GM20000 (cell line): ENCODE measurements around the gene DAGLB.
"Not testable (repeated sequence)": the region's sequence is repeated elsewhere in the genome, so short reads cannot be mapped to it uniquely, and the experiment has no call there.

Source experiments
- DNase-seq: peaks from one replicate; pipeline ENCODE4 v3.0.0; 2012; ENCODE audit warnings: low spot score
- TF ChIP-seq, protein P1 (sequence below): IDR thresholded peaks from 2 replicates; pipeline ENCODE4 v1.5.1; 2012; ENCODE audit warnings: mild to moderate bottlenecking, control low read depth; ENCODE audit errors: extremely low read depth, missing control alignments

The DAGLB gene

DNA sequence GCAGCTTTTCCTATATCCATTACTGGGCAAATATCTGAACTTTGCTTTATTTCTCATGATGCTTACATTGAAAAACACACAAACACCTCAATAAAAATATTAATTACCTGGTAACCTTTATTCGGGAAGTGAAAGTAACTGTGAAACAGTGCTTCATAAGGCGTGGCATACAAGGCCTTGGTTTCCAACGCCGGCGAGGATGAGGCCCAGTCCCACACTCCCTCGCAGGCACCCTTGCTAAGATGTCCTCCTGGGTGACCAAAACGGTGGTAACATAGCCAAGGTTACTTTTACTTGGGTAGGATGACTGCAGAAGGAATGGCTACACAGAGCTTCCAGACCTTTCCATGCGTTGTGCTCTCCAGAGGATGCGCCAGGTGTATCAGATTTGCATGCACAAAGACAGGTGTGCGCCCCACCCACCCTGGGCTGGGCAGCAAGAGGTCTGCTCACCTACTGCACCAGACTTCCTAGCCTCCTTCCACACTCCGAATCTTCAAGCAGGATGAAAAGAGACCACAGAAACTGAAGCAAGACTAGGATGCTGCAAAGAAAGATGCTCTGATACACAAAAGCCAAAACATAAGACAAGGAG is 13.3 kb upstream of the DAGLB start:
- TF ChIP-seq, protein P1, sequence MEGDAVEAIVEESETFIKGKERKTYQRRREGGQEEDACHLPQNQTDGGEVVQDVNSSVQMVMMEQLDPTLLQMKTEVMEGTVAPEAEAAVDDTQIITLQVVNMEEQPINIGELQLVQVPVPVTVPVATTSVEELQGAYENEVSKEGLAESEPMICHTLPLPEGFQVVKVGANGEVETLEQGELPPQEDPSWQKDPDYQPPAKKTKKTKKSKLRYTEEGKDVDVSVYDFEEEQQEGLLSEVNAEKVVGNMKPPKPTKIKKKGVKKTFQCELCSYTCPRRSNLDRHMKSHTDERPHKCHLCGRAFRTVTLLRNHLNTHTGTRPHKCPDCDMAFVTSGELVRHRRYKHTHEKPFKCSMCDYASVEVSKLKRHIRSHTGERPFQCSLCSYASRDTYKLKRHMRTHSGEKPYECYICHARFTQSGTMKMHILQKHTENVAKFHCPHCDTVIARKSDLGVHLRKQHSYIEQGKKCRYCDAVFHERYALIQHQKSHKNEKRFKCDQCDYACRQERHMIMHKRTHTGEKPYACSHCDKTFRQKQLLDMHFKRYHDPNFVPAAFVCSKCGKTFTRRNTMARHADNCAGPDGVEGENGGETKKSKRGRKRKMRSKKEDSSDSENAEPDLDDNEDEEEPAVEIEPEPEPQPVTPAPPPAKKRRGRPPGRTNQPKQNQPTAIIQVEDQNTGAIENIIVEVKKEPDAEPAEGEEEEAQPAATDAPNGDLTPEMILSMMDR, result no peak

DNA sequence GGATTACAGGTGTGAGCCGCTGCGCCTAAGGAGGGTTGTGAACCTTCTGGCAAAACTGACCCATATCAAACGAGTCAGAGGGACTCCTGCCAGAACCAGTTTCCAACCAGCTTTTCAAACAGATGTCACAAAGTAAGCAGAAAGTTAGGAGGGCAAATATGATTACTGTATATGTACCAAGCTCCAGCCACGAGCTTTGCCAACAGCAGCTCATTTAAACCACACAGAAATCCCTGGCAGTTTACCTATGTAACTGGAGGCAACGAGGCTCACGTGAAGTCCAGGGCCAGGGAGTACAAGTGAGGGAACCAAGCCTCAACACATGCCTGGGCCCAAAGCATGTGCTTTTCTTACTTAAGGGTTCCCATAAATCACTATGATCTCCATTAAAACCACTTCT is 12.5 kb upstream of the DAGLB start:
- no peak for DNase-seq
- TF ChIP-seq, protein P1, result no peak

More for the DNA sequence above, 13.3 kb upstream of the DAGLB start:
- no peak for DNase-seq

DNA sequence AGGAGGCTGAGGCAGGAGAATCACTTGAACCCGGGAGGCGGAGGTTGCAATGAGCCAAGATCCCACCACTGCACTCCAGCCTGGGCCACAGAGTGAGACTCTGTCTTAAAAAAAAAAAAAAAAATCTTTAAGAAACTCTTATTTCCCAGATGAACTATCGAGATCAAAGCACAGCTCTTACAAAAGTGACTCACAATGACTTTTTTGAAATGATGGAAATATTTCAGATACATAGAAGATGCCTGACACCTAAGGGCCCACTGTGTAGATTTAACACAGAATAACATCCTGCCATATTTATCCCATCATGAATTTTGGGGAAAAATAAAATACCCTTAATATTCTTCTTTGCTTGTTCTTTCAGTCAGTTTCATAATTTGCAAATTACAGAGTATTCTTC is 10.9 kb upstream of the DAGLB start:
- not testable (repeated sequence) for DNase-seq

DNA sequence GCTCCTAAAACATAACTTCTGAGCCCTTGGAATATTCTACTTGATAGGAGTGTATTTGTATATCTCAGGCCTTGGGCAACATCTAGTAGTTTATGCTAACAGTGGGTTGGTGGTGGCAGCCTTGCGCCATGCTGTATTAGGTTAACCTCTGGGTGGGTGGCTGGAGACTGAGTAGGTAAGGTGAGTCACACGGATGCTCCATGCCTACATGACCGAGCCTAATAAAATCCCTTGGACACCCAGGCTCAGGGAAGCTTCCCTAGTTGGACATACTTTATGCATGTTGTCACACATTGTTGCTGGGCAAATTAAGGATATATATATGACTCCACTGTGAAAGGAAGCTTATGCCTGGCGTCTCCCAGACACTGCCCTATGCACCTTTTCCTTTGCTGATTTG is 6.0 kb upstream of the DAGLB start:
- TF ChIP-seq, protein P1, result no peak
- no peak for DNase-seq

DNA sequence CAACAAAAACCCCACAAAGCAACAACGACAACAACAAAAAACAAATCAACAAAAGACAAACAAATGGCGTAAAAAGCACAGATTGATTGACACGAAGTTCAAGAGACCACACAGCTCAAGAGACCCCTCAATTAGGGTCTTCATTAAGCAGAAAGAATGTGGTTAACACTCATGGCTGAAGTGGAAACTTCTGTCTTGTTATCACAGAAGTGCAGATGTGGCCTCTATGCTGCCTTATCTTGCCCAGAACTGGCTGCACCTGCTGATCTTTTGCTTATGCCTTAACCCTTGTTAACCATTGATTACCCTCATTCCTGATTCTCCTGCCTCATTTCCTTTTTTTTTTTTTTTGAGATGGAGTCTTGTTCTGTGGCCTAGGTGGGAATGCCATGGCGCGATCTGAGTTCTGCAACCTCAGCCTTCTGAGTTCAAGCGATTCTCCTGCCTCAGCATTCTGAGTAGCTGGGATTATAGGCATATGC is 3.5 kb upstream of the DAGLB start:
- no peak for DNase-seq
- TF ChIP-seq, protein P1, result no peak

DNA sequence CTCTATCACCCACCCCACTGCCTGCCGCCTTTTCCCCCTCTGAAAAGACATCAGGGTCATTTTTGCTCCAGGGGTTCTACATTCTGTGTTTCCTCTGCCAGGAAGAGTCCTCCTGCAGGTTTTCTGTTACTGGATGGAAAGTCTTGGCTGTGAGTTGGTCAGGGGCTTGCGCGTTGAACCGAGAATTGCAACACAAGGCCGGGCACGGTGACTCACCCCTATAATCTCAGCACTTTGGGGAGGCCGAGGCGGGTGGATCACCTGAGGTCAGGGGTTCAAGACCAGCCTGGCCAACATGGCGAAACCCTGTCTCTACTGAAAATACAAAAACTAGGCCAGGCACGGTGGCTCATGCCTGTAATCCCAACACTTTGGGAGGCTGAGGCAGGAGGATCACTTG is 2.8 kb upstream of the DAGLB start:
- DNase-seq, result not testable (repeated sequence)

DNA sequence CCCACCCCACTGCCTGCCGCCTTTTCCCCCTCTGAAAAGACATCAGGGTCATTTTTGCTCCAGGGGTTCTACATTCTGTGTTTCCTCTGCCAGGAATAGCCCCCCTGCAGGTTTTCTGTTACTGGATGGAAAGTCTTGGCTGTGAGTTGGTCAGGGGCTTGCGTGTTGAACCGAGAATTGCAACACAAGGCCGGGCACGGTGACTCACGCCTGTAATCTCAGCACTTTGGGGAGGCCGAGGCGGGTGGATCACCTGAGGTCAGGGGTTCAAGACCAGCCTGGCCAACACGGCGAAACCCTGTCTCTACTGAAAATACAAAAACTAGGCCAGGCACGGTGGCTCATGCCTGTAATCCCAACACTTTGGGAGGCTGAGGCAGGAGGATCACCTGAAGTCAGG is 2.1 kb upstream of the DAGLB start:
- DNase-seq, result not testable (repeated sequence)

DNA sequence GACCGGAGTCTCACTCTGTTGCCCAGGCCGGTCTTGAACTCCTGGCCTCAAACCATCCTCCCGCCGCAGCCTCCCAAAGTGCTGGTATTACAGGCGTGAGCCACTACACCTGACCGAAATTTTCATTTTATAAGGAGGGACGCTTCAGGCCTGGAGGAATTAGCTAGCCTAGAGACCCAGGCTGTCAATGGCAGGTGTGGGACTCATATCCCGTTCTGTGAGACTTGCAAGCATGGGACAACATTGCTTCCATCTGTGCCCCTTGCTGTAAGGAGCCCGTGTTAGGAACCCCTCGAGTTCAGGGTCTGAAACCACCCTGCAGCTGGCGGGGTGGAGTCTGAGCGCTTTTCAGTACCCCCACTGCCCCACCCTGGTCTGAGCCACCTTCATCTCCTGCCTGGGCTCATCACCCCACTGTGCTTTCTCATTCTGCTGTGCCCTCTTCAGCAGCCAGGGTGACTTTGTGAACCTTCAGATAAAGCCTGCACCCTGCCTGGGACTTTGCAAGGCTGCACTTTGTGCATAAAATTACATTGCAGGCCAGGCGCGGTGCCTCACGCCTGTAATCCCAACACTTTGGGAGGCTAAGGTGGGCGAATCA is 1.3 kb upstream of the DAGLB start:
- DNase-seq, result no peak
- TF ChIP-seq, protein P1, result no peak

DNA sequence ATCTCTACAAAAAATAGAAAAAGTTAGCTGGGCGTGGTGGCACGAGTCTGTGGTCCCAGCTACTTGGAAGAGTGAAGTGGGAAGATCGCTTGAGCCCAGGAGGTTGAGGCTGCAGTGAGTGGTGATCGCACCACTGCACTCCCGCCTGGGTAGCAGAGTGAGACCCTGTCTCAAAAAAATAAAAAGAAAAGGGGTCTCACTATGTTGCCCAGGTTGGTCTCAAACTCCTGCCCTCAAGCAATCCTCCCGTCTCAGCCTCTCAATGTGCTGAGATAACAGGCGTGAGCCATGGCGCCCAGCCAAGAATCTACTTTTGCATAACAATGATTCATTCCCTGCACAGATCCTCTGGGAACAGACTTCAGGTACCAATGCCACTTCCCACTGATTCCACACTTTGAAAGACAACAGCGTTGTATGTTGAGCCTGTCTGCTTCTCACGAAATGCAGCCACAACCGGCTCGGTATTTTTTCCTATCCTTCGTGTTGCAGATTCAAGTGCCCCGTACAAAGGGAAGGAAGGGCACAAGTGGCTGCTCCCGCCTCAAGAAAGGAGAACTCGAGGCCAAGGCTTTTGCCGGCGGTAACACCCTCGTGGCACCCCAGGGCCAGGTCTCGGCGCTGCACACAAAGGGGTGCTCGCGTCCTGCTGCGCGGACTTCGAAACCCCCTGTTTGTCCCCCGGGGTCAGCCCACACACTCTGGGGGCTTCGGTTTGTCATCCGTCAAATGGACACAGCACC is 745 bp downstream of the DAGLB start:
- TF ChIP-seq, protein P1, result no peak
- DNase-seq, result no peak
